ENCODE results near the gene SNRNP70.
A peak's percentile ranks its signal among the peaks of the same experiment; 100 is the strongest.
"Not testable (repeated sequence)": the region's sequence is repeated elsewhere in the genome, so short reads cannot be mapped to it uniquely, and the experiment has no call there.

SNRNP70 gene

GRCh38 chr19:49056101-49056901 is 28.9 kb upstream of the SNRNP70 start:
- DNase-seq (ENCODE audit: low read depth) = peak; percentile 68
- H3K4me3 ChIP-seq (ENCODE audit: low read length) = peak overlapping the region; percentile 62
- TF ChIP-seq CTCF (IDR thresholded peaks at IDR 0.05; ENCODE audit: insufficient read depth, low read depth, low read length, missing control alignments) = peak; percentile 18

GRCh38 chr19:49056902-49057596 is 28.2 kb upstream of the SNRNP70 start:
- H3K4me3 ChIP-seq (ENCODE audit: low read length) = peak overlapping the region; percentile 62
- not testable (repeated sequence) for DNase-seq (ENCODE audit: low read depth)

GRCh38 chr19:49057636-49058234 is 27.5 kb upstream of the SNRNP70 start, which contains the start of gene CGB7:
CGB7 (minus strand) TSS chr19:49057749; CDS start chr19:49055375, 2,374 bp downstream.
- peak within 1 kb of the TSS; percentile 62 for H3K4me3 ChIP-seq (ENCODE audit: low read length)
- DNase-seq (ENCODE audit: low read depth) = peak; percentile 73
- no peak for TF ChIP-seq CTCF (IDR thresholded peaks at IDR 0.05; ENCODE audit: insufficient read depth, low read depth, low read length, missing control alignments)

- no peak overlapping the region for H3K4me3 ChIP-seq (ENCODE audit: low read length)
- no peak for TF ChIP-seq CTCF (IDR thresholded peaks at IDR 0.05; ENCODE audit: insufficient read depth, low read depth, low read length, missing control alignments)
- peak; percentile 57 for DNase-seq (ENCODE audit: low read depth)
Measured at GRCh38 chr19:49058562-49058961, 26.7 kb upstream of the SNRNP70 start.

GRCh38 chr19:49059053-49059452 is 26.2 kb upstream of the SNRNP70 start:
- no peak for DNase-seq (ENCODE audit: low read depth)
- H3K4me3 ChIP-seq (ENCODE audit: low read length) = no peak overlapping the region
- TF ChIP-seq CTCF (IDR thresholded peaks at IDR 0.05; ENCODE audit: insufficient read depth, low read depth, low read length, missing control alignments) = no peak

GRCh38 chr19:49061000-49061399 is 24.3 kb upstream of the SNRNP70 start:
- H3K4me3 ChIP-seq (ENCODE audit: low read length) = no peak overlapping the region
- TF ChIP-seq CTCF (IDR thresholded peaks at IDR 0.05; ENCODE audit: insufficient read depth, low read depth, low read length, missing control alignments) = no peak

GRCh38 chr19:49061445-49061844 is 23.8 kb upstream of the SNRNP70 start:
- no peak for TF ChIP-seq CTCF (IDR thresholded peaks at IDR 0.05; ENCODE audit: insufficient read depth, low read depth, low read length, missing control alignments)
- H3K4me3 ChIP-seq (ENCODE audit: low read length) = no peak overlapping the region
- no peak for DNase-seq (ENCODE audit: low read depth)

More at GRCh38 chr19:49061000-49061399, 24.3 kb upstream of the SNRNP70 start:
- no peak for DNase-seq (ENCODE audit: low read depth)

Measured in epithelial cell of esophagus (primary cell).